Ammon's horn (tissue), 1 donor: Measurements from ENCODE around the gene RPP38.

Source experiments
- DNase-seq: peaks from one replicate; pipeline ENCODE4 v3.0.0-alpha.2; 2016; ENCODE audit warnings: low spot score

The RPP38 gene

DNA sequence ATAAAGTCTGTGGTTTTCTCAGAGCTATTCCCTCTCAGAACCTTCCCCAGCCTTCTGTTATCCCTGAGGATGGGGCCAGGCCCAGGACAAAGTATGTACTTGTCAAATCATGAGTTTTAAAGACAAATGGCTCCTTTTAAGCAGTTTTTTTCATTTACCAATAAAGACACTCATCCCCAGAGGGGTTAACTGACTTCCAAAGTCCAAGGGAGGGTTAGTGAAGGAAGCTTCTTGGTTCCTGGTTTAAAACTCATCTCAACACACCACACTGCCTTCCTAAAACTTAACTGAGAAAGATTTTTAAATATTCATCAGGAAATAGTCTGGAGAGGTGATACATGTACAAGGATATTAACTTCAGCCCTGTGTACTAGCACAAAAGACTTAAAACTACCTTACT is 55.4 kb downstream of the RPP38 start:
- DNase-seq, result no peak
